DND-41 (cell line): ENCODE results near the gene DCLK1.

Experiments
- CTCF ChIP-seq: IDR thresholded peaks from 2 replicates; pipeline ENCODE4 v1.5.1; 2012; ENCODE audit warnings: borderline replicate concordance, low read length, moderate library complexity, mild to moderate bottlenecking; ENCODE audit not compliant: poor library complexity, severe bottlenecking; ENCODE audit errors: extremely low read depth
- EZH2 ChIP-seq: IDR thresholded peaks from 3 replicates; pipeline ENCODE4 v1.6.1; 2012; ENCODE audit warnings: borderline replicate concordance, low read depth, mild to moderate bottlenecking, moderate library complexity, low read length, inconsistent platforms; ENCODE audit not compliant: severe bottlenecking

DNA sequence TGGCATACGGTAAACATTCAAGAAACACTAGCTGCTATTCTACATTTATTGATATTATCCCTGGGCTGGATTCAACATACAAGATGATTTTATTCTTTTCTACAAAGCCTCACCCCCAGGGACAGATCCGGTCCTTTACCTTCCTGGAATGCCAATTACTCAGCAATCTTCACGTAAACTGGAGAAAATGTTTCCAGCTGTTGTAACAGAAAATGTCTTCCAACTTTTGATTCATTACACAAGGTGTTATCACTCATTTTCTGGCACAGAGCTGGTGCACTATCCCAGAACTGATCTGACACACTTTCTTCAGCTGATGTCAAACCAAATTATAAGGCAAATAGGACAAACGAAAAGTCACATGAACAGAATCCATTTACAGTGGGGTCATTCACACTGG is 33.1 kb downstream of the DCLK1 start:
- TF ChIP-seq EZH2, result no peak
- TF ChIP-seq CTCF, result no peak
